Right lobe of liver (tissue), 6 donors: ENCODE results near the gene RALGPS1. TPM values are rescaled to one million over a fixed set of nuclear protein-coding genes. Genes with fewer than 3 reads are reported as not detected.
A peak's percentile ranks its signal among the peaks of the same experiment; 100 is the strongest.

Source experiments
- ATAC-seq, 4 donors: fragments of 200-7000 bp; cut with Tn5 transposase; one replicate each; pipeline ENCODE4 v1.9.1; 2020; ENCODE audit warnings: mild to moderate bottlenecking in 4 of 4, moderate library complexity in 4 of 4
- DNase-seq, 3 donors: peaks; one replicate each; pipeline ENCODE4 v3.0.0-alpha.2; 2020
- H3K27ac ChIP-seq, 3 donors: fragments of 200-600 bp; one replicate each; pipeline ENCODE4 v1.8.0; 2022
- H3K27me3 ChIP-seq, 2 donors: fragments of 200-600 bp; one replicate each; pipeline ENCODE4 v1.8.0; 2022
- H3K36me3 ChIP-seq, 4 donors: fragments of 200-600 bp; sonication (generic) in 1 of 4; one replicate each; pipeline versions ENCODE4 v1.5.1 to v1.8.0; 2017 to 2022; ENCODE audit warnings: control low read depth in 1 of 4
- H3K4me1 ChIP-seq, 4 donors: fragments of 200-600 bp; sonication (generic) in 1 of 4; one replicate each; pipeline versions ENCODE4 v1.5.1 to v1.8.0; 2017 to 2022; ENCODE audit warnings: control low read depth in 1 of 4
- H3K4me3 ChIP-seq, 3 donors: fragments of 200-600 bp; one replicate each; pipeline ENCODE4 v1.8.0; 2022
- H3K9me3 ChIP-seq, 4 donors: fragments of 200-600 bp; sonication (generic) in 1 of 4; one replicate each; pipeline versions ENCODE4 v1.5.1 to v1.8.0; 2017 to 2022; ENCODE audit warnings: control low read depth in 1 of 4
- CTCF ChIP-seq, 4 donors: fragments of 200-600 bp in 3 of 4; fragments of 450-650 bp in 1 of 4; IDR thresholded peaks; one replicate each; pipeline versions ENCODE4 v1.5.1 to v1.8.0; 2016 to 2022; ENCODE audit warnings: antibody characterized with exemption in 4 of 4, mild to moderate bottlenecking in 2 of 4
- POLR2A ChIP-seq: fragments of 450-650 bp; IDR thresholded peaks from one replicate; pipeline ENCODE4 v1.6.1; 2017; ENCODE audit warnings: antibody characterized with exemption, mild to moderate bottlenecking
- WGBS: methylation state at CpG from one replicate; pipeline ENCODE4 v1.1.6; 2018; ENCODE audit warnings: low coverage, low lambda C conversion rate; ENCODE audit not compliant: insufficient coverage; ENCODE audit errors: missing lambda C conversion rate; 5-methylcytosine and 5-hydroxymethylcytosine counted together
- intact Hi-C, 2 donors: fragments of 100-400 bp; cut with DNase I; formaldehyde crosslinking; loops; one replicate each; pipeline versions ENCODE4 v1.11.2 to v1.14.1; 2022
- total RNA-seq, 6 experiments: library from RNA; depleted of rRNA in 2 of 6; stranded (reverse); fragments of >200 nt in 2 of 6; fragmentation: NEBNext Ultra II Directional in 3 of 6; extraction: Animal tissue kit (Norgen Biotek cat#: 25700) in 3 of 6; gene quantifications; one replicate each; pipeline versions ENCODE4 v1.1.0 to v1.2.4, GENCODE V29; 2016 to 2023
- donor health status: DM: no; HTN: yes; CAD: no.
- donor health status: DM: no; HTN: no; CAD: no.
- donor health status: DM: no; HTN: no; CAD: no.
- donor health status: DM: no; HTN: yes; CAD: no.
- donor health status: DM: no; HTN: yes; CAD: no.

Gene RALGPS1
- total RNA-seq, 6 experiments from 2014 or later = 1.2 to 3.8 (median 2.4) TPM

DNA sequence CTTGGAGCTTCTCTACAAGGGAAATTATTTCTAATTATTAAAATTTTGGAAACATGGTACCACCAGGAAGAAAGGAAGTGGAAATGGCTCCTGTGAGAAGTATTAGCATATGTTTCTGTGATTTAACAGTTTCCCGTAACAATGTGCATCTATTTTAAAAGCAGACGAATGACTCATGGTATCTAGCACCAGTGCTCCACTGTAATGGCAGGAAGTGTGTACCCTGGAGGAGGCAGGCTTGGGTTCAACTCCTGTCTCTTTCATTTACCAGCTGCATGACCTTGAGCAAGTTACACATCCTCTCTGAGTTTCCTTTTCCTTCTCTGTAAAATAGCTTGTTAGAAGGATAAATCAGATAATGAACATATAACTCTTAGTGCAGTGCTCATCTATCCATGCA is 248.8 kb downstream of the RALGPS1 start:
- WGBS = 40% methylated on average over 2 of the region's 2 CpGs
- Histone ChIP-seq H3K4me1 (peaks cover 0 to 11% (median 0%) of the 10 kb centered on the region in 4 donors), H3K27me3 (no peaks in the 10 kb centered on the region), H3K36me3 (no peaks in the 10 kb centered on the region), H3K27ac (no peak overlapping the region), H3K9me3 (no peaks in the 10 kb centered on the region), H3K4me3 (no peak overlapping the region)
- DNase-seq = no peak
- peak; percentile 6 to 59 (median 38) for ATAC-seq
- TF ChIP-seq CTCF (IDR thresholded peaks at IDR 0.05) (no peak), POLR2A (no peak)
- intact Hi-C loops = no loop called here

DNA sequence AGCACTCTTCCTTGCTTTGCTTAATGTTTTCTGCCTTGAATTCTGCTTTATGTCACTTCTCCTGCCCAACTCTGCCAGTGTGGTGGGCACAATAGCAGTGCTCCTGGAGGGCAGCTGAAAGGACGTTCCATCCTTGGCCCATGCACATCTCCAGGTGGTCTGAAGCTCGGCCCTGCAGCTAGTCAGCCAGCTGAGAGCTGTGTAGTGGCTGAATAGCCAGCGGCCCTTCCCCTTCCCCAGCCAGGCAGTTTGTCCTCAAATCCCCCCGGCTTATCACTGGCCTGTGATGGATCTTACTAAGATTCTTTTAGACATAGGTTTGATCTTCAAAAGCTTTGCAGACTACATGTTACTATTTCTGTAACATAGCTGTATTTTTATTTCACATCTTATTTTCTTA is 250.5 kb downstream of the RALGPS1 start:
- DNase-seq = no peak
- Histone ChIP-seq H3K27me3 (no peaks in the 10 kb centered on the region), H3K4me1 (no peaks in the 10 kb centered on the region), H3K4me3 (no peak overlapping the region), H3K27ac (no peak overlapping the region), H3K9me3 (no peaks in the 10 kb centered on the region), H3K36me3 (no peaks in the 10 kb centered on the region)
- no peak for ATAC-seq
- intact Hi-C loops = no loop called here
- TF ChIP-seq CTCF (IDR thresholded peaks at IDR 0.05) (no peak), POLR2A (no peak)
- 94% methylated on average over 3 of the region's 4 CpGs for WGBS

DNA sequence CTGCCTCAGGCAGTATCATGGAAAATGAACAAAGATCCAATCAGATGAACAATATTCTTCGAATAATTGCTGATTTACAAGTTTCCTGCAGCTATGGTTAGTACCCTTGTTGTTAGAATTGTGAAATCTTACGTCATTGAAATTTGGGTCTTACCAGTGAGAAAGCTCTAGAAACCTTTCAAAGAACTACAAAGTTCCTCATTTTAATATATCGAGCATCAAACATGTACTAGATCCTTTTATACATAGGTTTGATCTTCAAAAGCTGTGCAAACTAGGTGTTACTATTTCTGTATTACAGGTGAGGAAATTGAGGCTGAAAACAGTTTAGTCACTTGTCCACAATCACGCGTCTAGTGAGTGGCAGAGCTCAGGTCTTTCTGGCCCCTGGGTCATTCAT is 251.5 kb downstream of the RALGPS1 start:
- intact Hi-C loops = no loop called here
- H3K4me3 ChIP-seq = no peak overlapping the region
- ATAC-seq (no peak), DNase-seq (no peak)
- no peaks in the 10 kb centered on the region for H3K9me3 ChIP-seq
- TF ChIP-seq POLR2A (no peak), CTCF (IDR thresholded peaks at IDR 0.05) (no peak)
- no peak overlapping the region for H3K27ac ChIP-seq
- H3K36me3 ChIP-seq = no peaks in the 10 kb centered on the region
- WGBS = 71% methylated on average over 5 of the region's 5 CpGs
- H3K27me3 ChIP-seq = no peaks in the 10 kb centered on the region
- no peaks in the 10 kb centered on the region for H3K4me1 ChIP-seq

DNA sequence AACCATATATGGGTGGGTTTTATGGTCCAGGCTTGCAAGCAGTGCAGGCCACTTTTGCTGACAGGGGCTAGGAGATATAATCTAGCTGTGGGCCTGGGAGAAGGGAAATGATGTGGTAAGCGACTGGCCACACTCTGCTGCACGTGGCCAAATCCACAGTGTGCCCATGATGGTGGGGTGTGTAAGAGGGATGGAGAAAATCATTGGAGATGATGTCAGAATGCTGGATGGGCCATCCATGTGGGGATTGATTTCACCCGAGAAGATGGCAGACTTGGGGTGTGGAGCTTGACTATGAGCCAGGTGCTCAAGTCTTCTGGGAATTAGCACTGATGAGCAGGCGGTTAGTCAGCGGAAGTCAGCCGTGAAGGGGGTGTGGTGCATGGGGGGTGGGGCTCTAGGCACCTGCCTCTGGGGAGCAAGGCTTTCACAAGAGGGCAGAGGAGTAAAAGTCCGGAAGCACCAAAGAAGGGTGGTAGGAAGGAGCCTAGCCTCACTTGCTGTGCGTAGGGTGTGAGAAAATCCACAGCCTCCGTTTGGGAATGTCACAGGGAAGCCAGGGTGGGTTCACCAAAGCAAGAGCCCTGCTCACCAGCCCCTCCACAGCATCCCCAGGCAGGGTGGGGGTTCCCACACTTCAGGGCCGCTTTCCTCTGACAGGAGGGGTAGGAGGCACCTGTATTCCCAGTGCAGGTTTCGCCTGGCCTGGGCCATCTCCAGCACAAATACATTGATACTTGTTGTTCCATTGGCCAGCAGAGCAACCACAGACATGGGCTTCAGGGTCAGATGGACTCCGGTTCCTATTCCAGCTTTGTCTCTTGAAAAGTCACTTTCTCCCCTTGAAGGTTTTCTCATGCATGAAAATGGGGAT is 252.3 kb downstream of the RALGPS1 start:
- Histone ChIP-seq H3K27ac (no peak overlapping the region), H3K4me1 (no peaks in the 10 kb centered on the region), H3K9me3 (no peaks in the 10 kb centered on the region), H3K36me3 (no peaks in the 10 kb centered on the region), H3K27me3 (no peaks in the 10 kb centered on the region), H3K4me3 (no peak overlapping the region)
- TF ChIP-seq POLR2A = no peak
- TF ChIP-seq CTCF (IDR thresholded peaks at IDR 0.05) = no peak
- WGBS = 91% methylated on average over 6 of the region's 12 CpGs
- ATAC-seq (no peak), DNase-seq (no peak)
- intact Hi-C loops = no loop called here
